NCI-H748 treated with DMSO at 0.1 percent for 48 hours (cell line): ENCODE data around the gene SLC20A1.
"Not testable (repeated sequence)": the region's sequence is repeated elsewhere in the genome, so short reads cannot be mapped to it uniquely, and the experiment has no call there.

Source experiments
- DNase-seq: peaks from one replicate; lab custom pipeline; 2025; lab: John Stamatoyannopoulos, UW

The SLC20A1 gene

DNA sequence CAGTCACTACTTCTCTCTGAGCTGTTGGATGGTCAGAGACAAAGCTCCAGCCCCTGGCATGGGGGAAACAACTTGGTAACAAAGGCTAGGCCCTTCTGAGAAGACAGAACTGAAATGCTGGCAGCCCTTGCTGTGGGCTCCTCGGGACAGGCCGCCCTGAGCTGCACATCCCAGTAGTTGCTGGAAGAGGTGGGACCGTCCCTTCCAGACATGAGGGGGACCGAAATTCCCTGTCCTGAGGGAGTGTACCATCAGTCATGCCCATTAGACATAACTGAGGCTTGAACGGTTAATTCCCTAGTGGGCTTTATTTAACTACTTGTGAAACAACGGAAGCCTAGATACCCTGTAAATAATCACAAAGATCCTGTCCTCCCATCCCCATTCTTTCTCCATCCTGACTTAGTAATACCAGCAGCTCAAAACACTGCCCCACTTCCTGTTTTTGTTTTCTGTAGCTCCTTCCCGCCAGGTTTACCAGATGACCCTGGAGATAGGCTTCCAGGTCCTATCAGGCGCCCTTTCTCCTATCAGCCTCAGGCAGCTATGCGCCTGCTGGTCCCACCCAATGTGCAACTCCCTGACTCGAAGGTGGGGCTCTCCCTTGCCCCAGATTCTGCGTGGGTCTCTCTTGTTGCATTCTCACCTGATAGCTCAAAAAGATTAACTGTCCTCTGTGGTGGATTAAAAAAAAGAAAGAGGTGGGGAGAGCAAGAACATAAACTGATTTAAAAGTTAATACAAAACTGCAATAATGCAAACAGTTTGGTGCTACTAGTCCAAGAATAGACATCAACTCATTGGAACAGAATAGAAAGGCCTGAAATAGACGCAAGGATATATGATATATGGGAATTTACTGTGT is 38.0 kb downstream of the SLC20A1 start:
- DNase-seq, result no peak

DNA sequence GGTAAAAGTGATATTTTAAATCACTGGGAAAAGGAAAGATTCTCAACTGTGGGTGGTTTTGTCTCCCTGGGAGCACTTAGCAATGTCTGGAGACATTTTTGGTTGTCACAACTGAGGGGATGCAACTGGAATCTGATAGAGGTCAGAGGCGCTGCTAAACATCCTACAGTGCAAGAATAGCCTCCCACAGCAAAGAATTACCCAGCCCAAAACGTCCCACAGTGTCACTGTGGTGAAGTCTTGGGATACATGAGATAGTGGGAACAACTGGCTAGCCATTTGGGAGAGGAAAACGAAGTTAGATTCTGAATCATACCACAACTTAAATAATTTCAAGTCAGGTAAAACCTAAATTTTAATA is 38.7 kb downstream of the SLC20A1 start:
- DNase-seq, result no peak

DNA sequence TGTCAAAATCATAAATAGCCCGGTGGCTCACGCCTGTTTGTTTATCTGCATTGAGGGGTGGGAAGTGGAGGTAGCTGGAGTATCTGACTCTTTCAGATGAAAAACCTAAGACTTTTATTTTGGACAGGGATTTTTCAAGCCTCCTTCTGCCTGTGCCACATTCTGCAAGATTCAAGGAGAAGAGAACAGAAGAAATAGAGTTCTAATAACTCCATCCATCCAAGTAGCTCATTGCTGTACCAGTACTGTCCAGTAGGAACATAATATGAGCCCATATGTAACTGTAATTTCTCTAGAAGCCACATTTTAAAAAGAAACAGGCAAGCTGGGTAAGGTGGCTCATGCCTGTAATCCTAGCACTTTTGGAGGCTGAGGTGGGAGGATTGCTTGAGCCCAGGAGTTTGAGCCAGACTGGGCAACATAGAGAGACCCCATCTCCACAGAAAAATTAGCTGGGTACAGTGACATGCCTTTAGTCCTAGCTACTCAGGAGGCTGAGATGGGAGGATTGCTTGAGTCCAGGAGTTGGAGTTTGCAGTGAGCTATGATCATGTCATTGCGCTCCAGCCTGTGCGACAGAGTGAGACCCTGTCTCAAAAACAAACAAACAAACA is 39.6 kb downstream of the SLC20A1 start:
- DNase-seq, result no peak

DNA sequence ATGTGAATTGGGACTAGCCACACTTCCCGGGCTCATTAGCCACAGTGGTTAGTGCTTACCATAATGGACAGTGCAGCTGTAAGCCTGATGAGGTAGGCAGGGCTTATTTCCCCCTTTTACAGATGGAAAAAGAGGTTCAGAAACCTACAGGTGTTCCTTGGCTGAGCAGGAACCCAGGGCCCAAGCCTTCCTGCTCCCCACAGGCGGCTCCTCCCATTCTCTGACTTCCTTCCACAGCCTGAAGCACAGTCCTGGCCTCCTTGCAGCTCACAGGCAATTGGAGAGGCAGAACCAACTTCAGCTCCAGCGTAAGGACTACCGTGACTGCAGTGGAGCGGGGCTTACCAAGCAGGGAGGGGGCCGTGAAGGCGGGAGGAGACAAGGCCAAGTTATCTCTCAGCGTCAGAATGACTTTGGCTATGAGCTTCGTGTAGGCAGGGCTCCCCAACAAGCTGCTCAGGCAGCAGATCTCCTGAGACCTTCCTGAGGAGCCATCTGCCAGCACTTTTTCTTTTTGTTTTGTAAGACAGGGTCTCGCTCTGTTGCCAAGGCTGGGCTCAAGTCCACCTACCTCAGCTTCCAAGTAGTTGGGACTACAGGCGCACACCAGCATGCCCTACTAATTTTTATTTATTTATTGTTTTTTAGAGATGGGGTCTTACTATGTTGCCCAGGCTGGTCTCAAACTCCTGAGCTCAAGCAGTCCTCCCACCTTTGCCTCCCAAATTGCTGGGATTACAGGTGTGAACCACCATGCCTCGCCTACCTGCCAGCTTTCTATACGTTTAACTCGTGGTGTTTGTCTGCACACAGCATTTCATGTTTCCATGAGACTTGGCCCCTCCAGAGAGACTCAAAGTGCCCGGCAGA is 40.8 kb downstream of the SLC20A1 start:
- no peak for DNase-seq

DNA sequence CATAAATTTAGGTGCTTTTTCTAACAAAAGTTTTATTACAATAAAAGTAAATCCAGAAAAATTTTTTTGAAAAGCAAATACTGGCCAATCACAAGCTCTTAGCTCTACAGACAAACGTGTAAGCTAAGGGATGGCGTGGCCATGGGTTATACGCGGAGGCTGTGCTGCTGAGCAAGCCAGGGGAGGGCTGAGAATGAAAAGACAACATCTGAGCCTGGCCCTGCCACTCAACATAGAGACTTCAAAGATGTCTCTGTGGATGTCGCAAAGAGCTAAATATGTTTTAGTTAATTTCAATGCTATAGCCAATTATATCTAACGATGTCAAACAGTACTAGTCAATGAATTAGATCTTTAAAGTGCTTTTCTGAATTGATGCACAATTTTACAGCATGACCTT is 41.8 kb downstream of the SLC20A1 start:
- no peak for DNase-seq

DNA sequence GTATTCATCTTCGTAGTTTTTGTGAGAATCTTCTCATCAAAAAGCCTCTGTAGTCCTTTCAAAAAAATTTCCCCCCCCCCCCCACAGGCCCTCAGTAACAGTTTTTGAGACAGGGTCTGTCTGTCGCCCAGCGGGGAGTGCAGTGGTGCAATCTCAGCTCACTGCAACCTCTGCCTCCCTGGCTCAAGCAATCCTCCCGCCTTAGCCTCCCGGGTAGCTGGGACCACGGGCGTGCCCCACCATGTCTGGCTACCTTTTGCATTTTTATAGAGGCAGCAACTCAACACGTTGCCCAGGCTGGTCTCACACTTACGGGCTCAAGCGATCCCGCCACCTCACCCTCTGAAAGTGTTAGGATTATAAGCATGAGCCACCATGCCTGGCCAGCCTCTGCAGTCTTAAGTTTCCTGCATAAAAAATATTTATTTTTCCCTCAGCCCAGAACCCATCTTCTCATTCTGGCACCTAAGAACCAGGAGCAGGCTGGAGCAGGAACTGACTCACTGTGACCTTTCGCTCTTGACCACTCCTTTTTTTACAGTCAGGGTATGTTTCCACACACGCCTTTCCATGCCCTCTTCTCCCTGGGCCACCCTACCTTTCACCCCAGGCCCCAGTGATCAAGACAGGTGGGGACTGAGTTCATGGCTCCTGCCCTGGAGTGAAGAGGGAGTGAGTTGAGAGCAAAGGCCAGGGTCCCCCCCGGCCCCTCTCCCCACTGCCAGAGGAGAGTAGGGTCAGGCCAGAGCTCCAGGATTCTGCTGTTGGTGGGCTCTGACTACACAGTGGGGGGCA is 42.5 kb downstream of the SLC20A1 start:
- no peak for DNase-seq

DNA sequence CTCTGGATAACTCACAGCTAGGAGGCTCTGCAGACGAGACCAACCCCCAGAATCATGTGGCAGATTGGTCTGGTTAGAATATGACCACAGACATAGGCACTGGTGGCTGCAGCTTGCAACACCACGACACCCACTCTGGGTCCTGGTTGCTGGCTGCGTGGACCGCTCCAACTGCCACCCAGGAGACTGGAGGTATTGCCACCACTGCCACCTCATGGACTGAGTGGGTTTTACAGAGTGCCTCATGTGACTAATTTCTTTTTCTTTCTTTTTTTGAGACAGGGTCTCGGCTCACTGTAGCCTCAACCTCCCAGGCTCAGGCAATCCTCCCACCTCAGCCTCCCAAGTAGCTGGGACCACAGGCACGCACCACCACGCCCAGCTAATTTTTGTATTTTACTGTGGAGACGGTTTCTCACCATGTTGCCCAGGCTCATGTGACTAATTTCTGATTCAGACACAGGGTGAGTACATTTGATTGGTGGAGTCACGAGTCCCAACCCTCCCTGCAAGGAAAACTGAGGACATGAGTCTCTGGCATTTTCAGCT is 45.2 kb downstream of the SLC20A1 start:
- DNase-seq, result peak; percentile 15

DNA sequence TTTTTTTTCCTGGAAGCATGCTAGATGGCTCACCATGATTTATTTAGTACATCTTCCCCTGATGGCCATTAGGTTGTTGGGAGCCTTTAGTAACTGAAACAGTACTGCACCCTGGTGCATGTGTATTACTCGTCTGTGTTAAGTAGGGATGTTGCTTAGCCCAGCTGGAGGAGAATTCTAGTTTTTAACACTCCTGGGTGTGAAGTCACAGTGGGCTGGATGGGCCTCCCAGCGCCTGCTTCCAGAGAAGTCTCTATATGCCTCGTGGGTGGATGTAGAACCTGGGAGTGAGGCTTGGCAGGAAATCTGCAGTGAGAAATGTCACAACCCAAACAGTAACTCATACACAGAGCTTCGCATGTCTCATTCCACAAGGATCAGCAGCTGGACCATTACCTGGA is 46.1 kb downstream of the SLC20A1 start:
- DNase-seq, result no peak

DNA sequence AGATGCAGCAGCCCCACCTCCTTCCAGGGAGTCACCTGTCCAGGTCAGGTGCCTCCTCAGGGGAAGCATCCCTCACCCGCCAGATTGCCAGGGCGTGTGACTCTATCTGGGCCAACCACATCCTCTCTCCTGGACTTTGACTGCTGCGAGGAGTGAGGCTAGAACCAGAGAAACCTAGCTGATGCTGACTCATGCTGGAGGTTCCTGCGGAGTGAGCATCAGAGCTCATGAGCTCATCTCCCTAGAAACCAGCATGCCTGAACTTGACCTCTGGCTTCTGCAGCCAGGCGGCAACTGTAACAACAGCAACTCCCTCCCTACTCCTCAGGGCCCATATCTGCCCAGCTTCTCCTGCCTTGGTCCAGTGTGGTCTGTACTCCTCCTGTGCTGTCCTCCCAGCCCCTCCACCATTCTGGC is 46.8 kb downstream of the SLC20A1 start:
- DNase-seq, result no peak

DNA sequence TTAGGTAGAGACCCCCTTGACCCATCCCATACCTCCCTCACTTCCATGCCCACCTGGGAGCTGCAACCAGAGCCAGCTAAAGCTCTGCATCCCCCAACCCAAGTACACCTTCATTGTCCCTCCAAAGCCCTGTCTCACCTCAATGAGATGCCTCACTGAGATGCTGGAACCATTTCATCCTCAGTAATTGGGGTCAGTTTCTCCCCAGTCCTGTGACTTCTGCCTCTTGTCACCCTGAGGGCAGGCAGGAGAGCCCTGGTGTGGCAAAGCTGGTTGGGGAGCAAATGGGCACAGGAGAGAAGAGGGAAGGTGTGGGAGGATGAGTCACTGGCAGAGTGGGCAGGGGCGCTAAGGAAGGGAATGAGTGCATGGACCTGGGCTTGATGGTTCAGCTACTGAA is 47.2 kb downstream of the SLC20A1 start:
- no peak for DNase-seq

DNA sequence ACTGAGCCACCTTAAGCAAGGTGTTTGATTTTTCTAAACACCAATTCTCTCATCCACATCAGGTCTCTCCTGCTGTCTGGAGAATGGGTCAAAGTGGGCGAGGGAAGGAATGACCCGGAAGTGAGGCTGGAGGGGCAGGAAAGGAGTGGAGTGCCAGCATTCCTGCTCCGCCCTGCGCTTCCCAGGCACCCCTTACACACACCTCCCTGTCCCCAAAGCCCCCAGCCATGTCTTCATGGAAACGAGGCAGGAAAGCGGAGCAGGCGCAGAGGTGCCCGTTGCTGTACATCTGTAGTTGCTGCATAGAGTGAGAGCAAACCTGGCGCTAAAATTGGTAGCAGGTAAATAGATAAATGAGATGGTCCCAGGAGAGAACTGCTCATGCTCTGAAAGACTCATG is 47.9 kb downstream of the SLC20A1 start:
- no peak for DNase-seq

DNA sequence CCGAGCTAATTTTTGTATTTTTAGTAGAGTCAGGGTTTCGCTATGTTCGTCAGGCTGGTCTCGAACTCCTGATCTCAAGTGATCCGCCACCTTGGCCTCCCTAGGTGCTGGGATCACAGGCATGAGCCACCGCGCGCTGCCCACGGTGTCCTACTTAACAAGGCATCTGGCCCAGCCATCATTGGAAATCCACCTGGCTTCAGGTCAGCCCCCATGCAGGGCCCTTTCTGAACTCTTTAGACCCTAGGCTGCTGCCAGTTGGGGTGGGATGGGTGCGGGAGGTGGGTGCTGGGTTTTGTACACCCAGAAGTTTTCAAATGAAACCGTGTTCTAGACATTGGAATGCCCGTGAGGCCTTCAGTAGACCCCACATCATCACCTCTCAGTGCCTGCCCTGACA is 48.4 kb downstream of the SLC20A1 start:
- DNase-seq, result no peak

DNA sequence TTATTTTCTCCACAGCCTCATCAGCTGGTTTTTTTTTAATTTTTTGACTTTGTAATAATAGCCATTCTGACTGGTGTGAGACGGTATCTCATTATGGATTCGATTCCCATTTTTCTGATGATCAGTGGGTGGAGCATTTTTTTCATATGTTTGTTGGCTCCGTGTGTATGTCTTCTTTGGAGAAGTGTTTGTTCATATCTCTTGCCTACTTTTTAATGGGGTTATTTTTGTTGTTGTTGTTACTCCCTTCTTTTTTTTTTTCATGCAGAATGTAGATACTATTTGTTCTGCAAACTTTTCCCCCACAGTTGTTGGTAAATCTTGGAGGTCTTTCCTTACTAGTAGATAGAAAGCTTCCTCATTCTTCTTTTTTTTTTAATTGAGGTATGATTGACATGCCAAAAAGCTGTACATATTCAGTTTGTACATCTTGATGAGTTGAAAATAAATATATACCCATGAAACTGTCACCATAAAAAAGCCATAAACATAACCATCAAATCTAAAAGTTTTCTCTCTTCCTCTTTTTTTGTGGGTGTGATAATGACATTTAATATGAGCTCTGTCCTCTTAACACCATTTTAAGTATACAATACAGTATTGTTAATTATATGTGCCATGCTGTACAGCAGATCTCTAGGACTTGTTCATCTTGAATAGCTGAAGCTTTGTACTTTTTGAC is 53.2 kb downstream of the SLC20A1 start:
- DNase-seq, result no peak

DNA sequence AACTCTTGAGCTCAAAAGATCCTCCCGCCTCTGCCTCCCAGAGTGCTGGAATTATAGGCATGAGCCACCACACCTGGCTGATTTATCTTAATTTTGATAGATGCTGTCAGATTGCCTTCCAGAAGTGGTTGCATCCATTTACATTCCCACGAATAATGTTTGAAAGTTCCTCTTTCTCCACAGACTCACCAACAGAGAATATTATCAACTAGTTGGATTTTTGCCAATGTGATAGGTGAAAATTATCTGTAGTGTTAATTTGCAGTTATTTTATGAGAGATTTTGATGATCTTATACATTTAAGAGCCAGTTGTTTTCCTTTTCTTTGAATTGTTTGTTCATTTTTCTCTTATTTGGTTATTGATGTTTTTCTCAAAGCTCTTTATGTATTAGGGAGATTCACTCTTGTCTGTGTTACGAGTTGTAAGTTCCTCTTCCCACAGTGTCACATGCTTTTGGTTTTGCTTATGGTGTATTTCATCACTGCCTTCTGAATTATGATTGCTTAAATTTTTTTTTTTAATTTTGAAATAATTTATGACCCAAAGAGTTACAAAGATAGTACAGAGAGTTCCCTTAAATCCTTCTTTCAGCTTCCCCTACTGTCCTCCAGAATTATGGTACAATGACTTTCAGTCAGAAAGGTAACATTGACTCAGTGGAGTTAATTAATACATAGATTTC is 54.4 kb downstream of the SLC20A1 start:
- no peak for DNase-seq

DNA sequence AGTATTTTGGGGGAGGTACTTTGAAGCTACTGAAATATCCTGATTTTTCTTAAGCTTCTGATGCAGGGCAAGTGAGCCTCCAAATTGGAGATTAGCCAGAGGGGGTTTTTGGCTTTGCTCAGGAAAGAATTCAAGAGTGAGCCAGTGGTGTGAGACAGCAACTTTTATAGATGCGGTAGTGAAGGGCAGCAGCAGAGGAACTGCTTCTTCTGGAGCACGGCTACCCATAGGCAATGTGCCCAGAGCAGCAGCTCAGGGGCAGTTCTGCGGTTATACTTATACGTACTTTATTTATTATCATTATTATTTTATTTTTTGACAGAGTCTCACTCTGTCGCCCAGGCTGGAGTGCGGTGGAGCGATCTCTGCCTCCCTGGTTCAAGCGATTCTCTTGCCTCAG is 55.3 kb downstream of the SLC20A1 start:
- no peak for DNase-seq

DNA sequence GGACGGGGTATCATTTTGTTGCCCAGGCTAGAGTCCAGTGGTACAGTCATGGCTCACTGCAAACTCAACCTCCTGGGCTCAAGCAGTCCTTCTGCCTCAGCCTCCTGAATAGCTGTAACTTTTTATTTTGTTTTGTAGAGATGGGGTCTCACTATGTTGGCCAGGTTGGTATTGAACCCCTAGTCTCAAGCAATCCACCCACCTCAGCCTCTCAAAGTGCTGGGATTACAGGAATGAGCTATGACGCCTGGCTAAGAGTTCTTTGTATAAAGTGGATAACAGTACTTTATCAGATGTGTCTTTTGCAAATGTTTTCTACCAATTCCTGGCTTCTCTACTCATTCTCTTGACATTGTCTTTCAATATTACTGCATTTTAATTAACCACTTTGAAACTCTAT is 57.9 kb downstream of the SLC20A1 start:
- DNase-seq, result no peak

DNA sequence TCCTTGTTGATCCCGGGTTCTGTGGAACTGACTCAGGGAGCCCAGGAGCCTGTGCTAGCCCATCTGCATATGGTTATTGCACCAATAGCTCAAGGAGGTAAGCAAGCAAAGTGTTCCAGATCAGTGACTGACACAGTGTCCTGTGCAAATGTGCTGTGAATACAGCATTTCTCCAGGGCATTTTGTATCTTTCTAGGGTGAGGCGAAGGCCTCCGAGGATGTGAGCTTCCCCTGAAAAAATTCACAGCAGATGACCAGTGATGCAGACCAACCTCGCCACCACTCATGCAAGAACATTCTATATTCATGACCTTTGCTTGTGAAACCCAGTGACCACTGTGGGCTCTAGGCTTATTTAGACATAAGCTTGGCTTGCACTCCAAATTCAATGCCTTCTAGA is 59.8 kb downstream of the SLC20A1 start:
- no peak for DNase-seq

DNA sequence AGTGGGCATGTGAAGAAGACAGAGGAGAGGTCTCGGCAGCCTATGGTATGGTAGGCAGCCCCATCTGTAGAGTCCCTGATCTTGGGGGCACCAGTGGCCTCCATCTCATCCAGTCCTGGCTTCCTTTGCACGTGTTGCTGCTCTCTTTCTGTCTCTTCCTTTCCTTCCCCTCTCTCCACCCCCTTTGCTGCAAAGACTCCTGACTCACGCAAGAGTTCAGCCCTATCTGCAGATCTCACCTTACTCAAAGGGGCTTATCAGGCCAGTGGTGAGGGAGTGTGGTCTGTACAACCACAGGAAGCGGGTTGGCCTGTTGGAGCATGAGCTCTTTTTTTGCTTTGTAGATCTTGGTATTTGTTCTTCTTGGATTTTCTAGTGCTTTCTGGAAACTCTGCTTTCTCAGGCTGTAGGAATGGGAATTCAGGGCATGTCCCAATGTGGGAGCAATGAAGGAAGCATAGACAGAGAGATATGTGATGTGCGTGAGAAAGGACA is 60.5 kb downstream of the SLC20A1 start:
- no peak for DNase-seq

DNA sequence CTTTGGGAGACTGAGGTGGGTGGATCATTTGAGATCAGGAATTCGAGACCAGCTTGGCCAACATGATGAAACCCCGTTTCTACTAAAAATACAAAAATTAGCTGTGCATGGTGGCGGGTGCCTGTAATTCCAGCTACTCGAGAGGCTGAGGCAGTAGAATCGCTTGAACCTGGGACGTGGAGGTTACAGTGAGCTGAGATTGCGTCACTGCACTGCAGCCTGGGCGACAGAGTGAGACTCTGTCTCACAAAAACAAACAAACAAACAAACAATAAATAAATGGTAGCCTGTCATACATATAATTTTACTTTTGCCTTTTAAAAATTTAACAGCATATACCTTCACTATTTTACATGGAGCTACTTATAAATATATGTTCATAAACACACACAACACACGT is 61.2 kb downstream of the SLC20A1 start:
- DNase-seq, result not testable (repeated sequence)

DNA sequence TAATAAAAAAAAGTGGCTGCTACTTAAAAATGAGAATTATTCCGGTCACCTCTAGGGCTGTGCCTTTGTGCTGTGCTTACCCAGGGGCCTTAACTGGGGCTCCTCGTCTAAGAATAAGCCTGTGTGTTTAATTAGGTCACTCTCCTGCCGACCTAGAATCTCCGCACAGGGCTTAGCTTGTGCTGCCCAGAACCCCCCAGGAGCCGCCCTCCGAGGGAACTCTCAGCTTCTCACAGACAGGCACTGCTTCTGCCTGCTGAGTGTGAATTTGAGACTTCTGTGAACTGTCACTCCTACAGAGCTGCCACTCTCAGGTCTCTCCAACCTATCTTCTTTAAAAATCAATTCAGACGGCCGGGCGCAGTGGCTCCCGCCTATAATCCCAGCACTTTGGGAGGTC is 63.2 kb downstream of the SLC20A1 start:
- DNase-seq, result no peak
